ENCODE data around the gene TLDC2.

- TF ChIP-seq CTCF (IDR thresholded peaks at IDR 0.05; ENCODE audit: insufficient read depth, low read length), result no peak
- TF ChIP-seq SPI1 (IDR thresholded peaks at IDR 0.05; ENCODE audit: borderline replicate concordance, low read depth), result no peak
- no peak for TF ChIP-seq REST (IDR thresholded peaks at IDR 0.05; ENCODE audit: insufficient replicate concordance, low read depth)
- no peak for TF ChIP-seq GABPA (IDR thresholded peaks at IDR 0.05; ENCODE audit: low read depth)
Measured at GRCh38 chr20:36850759-36851158, 25.2 kb upstream of the TLDC2 start.
